OCI-LY3 (cell line): ENCODE data around the gene JPH4.

Source experiments
- CTCF ChIP-seq: fragments of 200-600, 300-600 bp; sonication (generic); IDR thresholded peaks from 2 replicates; pipeline ENCODE4 v1.5.1; 2014; ENCODE audit warnings: antibody characterized with exemption, low read length, low read depth
- EZH2phosphoT487 ChIP-seq: fragments of 200-600 bp; shearing (Covaris generic); IDR thresholded peaks from 2 replicates; pipeline ENCODE4 v1.6.1; 2018; ENCODE audit warnings: antibody characterized with exemption, mixed run types, low read depth

GRCh38 chr14:23579739-23580138 is 1.1 kb upstream of the JPH4 start:
- TF ChIP-seq CTCF (no peak), EZH2phosphoT487 (no peak)
